ENCODE measurements around the gene ADAM15. TPM values are rescaled to one million over a fixed set of nuclear protein-coding genes. Genes with fewer than 3 reads are reported as not detected.

The ADAM15 gene
- total RNA-seq, 1 experiment from 2014 or later, result 187 TPM

- no peaks in the 10 kb centered on the region for H3K79me2 ChIP-seq (ENCODE audit: low read depth)
- DNase-seq, result peak in 1 of 2 experiments; percentile 10
- H3F3A ChIP-seq (ENCODE audit: insufficient read depth, low read depth), result peaks cover 33% of the 10 kb centered on the region; the same call in 1 of the 2 replicates
- no peak overlapping the region for H3K27ac ChIP-seq
- no peaks in the 10 kb centered on the region for H3K9me2 ChIP-seq (ENCODE audit: insufficient read depth)
- ChIA-PET CTCF (interaction anchor here (0.6 kb wide), 2 partner anchors 91 to 598 kb away, joined by 3 read pairs; no protein-coding TSS in a partner anchor), POLR2A (ENCODE audit: unreplicated experiment) (no interaction called here)
- H4K20me1 ChIP-seq (ENCODE audit: insufficient read depth), result no peaks in the 10 kb centered on the region
- no peaks in the 10 kb centered on the region for H3K36me3 ChIP-seq (ENCODE audit: low read depth)
- no peak overlapping the region for H3K4me3 ChIP-seq
- H2AFZ ChIP-seq, result no peak overlapping the region
- BruUV-seq (replicated peaks), result no TSS peak
- H3K4me1 ChIP-seq (replicated peaks; ENCODE audit: insufficient read depth), result peaks cover 33% of the 10 kb centered on the region
- no peak overlapping the region for H3K4me2 ChIP-seq
- TF ChIP-seq EZH2 (IDR thresholded peaks at IDR 0.05; ENCODE audit: low read depth), result no peak
- no peak for TF ChIP-seq CTCF (conservative IDR thresholded peaks at IDR 0.05)
- intact Hi-C loops (cut with micrococcal nuclease; ENCODE audit: unreplicated experiment), result no loop called here
- peaks cover 25% of the 10 kb centered on the region for H3K27me3 ChIP-seq (ENCODE audit: insufficient read depth, low read depth)
- H3K9me3 ChIP-seq (ENCODE audit: insufficient read depth, low read depth), result no peaks in the 10 kb centered on the region
These were observed 25.3 kb downstream of the ADAM15 start for GRCh38 chr1:155076371-155076770.

DNA sequence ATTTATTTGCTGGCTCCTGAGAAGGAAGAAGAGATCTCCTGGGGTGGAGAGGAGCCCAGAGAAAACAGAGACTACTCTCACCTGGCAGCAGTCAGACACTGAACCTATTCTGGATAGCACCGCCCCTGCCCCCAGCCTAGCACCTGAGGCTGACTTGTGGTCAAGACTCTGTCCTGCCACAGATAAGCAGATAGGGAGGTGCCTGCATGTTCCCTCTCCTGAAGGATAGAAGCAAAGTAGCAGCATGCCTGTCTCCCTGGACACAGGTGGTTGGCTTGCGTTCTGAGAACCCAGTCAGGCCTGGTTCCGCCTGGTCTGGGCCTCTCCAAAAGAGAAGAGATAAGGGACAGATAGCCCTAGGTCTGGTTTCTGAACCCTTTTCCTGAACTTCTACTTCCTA lies 26.2 kb downstream of the ADAM15 start:
- intact Hi-C loops (cut with micrococcal nuclease; ENCODE audit: unreplicated experiment), result no loop called here
- BruUV-seq (replicated peaks), result no TSS peak

GRCh38 chr1:155077758-155078445 lies 26.8 kb downstream of the ADAM15 start:
- Histone ChIP-seq H3K27ac (no peak overlapping the region), H3K9me3 (ENCODE audit: insufficient read depth, low read depth) (no peaks in the 10 kb centered on the region), H3K27me3 (ENCODE audit: insufficient read depth, low read depth) (peaks cover 35% of the 10 kb centered on the region), H4K20me1 (ENCODE audit: insufficient read depth) (no peaks in the 10 kb centered on the region), H3F3A (ENCODE audit: insufficient read depth, low read depth) (peaks cover 30% of the 10 kb centered on the region; the same call in 1 of the 2 replicates), H3K36me3 (ENCODE audit: low read depth) (no peaks in the 10 kb centered on the region), H2AFZ (no peak overlapping the region), H3K4me2 (peak overlapping the region; percentile 88), H3K4me1 (replicated peaks; ENCODE audit: insufficient read depth) (peaks cover 45% of the 10 kb centered on the region), H3K4me3 (0 out of 2 replicates have a peak overlapping the region, but pooled peaks have one; percentile 63), H3K9me2 (ENCODE audit: insufficient read depth) (no peaks in the 10 kb centered on the region), H3K79me2 (ENCODE audit: low read depth) (no peaks in the 10 kb centered on the region)
- ChIA-PET CTCF (interaction anchor here (0.6 kb wide), 1 partner anchor 167 kb away, joined by 3 read pairs; no protein-coding TSS in a partner anchor), POLR2A (ENCODE audit: unreplicated experiment) (no interaction called here)
- intact Hi-C loops (cut with micrococcal nuclease; ENCODE audit: unreplicated experiment), result no loop called here
- no TSS peak for BruUV-seq (replicated peaks)
- TF ChIP-seq EZH2 (IDR thresholded peaks at IDR 0.05; ENCODE audit: low read depth), result no peak
- TF ChIP-seq CTCF (conservative IDR thresholded peaks at IDR 0.05), result no peak
- DNase-seq, result peak in 1 of 2 experiments; percentile 38

More for the DNA sequence above, 26.2 kb downstream of the ADAM15 start:
- H3K36me3 ChIP-seq (ENCODE audit: low read depth), result no peaks in the 10 kb centered on the region
- H3K4me3 ChIP-seq, result no peak overlapping the region
- no peaks in the 10 kb centered on the region for H3K79me2 ChIP-seq (ENCODE audit: low read depth)
- peak in 1 of 2 experiments; percentile 28 for DNase-seq
- H3K4me1 ChIP-seq (replicated peaks; ENCODE audit: insufficient read depth), result peaks cover 40% of the 10 kb centered on the region
- H4K20me1 ChIP-seq (ENCODE audit: insufficient read depth), result no peaks in the 10 kb centered on the region
- no peaks in the 10 kb centered on the region for H3K9me3 ChIP-seq (ENCODE audit: insufficient read depth, low read depth)
- H2AFZ ChIP-seq, result no peak overlapping the region
- no peak for TF ChIP-seq CTCF (conservative IDR thresholded peaks at IDR 0.05)
- TF ChIP-seq EZH2 (IDR thresholded peaks at IDR 0.05; ENCODE audit: low read depth), result no peak
- peaks cover 35% of the 10 kb centered on the region for H3K27me3 ChIP-seq (ENCODE audit: insufficient read depth, low read depth)
- H3F3A ChIP-seq (ENCODE audit: insufficient read depth, low read depth), result peaks cover 27% of the 10 kb centered on the region; the same call in 1 of the 2 replicates
- H3K4me2 ChIP-seq, result 0 out of 2 replicates have a peak overlapping the region, but pooled peaks have one; percentile 4
- POLR2A ChIA-PET (ENCODE audit: unreplicated experiment), result no interaction called here
- CTCF ChIA-PET, result interaction anchor here (0.6 kb wide), 1 partner anchor 166 kb away, joined by 3 read pairs; no protein-coding TSS in a partner anchor
- H3K27ac ChIP-seq, result no peak overlapping the region
- H3K9me2 ChIP-seq (ENCODE audit: insufficient read depth), result no peaks in the 10 kb centered on the region

Measured in PC-9 (cell line).